ENCODE results near the gene SRXN1.

Gene SRXN1

GRCh38 chr20:637559-637958 is 15.4 kb downstream of the SRXN1 start:
- Histone ChIP-seq H3K27ac (no peak overlapping the region), H3K27me3 (peaks cover 3% of the 10 kb centered on the region; the same call in 1 of the 2 replicates), H4K20me1 (no peaks in the 10 kb centered on the region), H3K4me1 (no peaks in the 10 kb centered on the region), H3K9me3 (no peaks in the 10 kb centered on the region), H3K4me3 (no peak overlapping the region), H3K4me2 (no peak overlapping the region), H3K9ac (no peak overlapping the region), H3K36me3 (no peaks in the 10 kb centered on the region)
- TF ChIP-seq Cebpa-rat (IDR thresholded peaks at IDR 0.05) = no peak

DNA sequence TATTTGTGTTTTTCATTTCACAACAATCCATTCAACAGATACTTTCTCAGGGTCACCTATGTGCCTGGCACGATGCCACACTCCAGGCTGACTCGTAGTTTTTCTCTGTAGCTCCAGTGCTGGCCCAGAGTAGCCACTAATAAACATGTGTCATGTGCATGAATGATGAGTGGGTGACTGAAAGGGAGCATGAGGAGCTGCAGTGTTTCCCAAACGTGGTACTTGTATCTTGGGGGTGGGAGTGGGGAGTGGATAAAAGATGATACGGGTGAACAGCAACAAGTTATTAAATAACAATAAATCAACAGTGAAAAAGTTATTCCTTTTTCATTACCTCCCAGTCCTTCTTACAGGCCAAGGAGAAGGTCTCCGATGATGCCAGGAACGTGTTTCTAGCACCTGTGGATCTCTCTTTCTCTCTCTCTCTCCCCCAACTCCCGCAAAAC is 17.1 kb downstream of the SRXN1 start:
- Histone ChIP-seq H3K9me3 (no peaks in the 10 kb centered on the region), H3K4me1 (no peaks in the 10 kb centered on the region), H3K4me3 (no peak overlapping the region), H3K4me2 (no peak overlapping the region), H3K27me3 (no peaks in the 10 kb centered on the region), H3K9ac (no peak overlapping the region), H4K20me1 (no peaks in the 10 kb centered on the region), H3K36me3 (no peaks in the 10 kb centered on the region), H3K27ac (no peak overlapping the region)
- TF ChIP-seq Cebpa-rat (IDR thresholded peaks at IDR 0.05) = no peak

GRCh38 chr20:635028-635892 is 17.7 kb downstream of the SRXN1 start:
- H4K20me1 ChIP-seq = no peaks in the 10 kb centered on the region
- H3K27me3 ChIP-seq = no peaks in the 10 kb centered on the region
- H3K27ac ChIP-seq = no peak overlapping the region
- H3K4me2 ChIP-seq = no peak overlapping the region
- H3K36me3 ChIP-seq = no peaks in the 10 kb centered on the region
- TF ChIP-seq Cebpa-rat (IDR thresholded peaks at IDR 0.05) = no peak
- no peaks in the 10 kb centered on the region for H3K4me1 ChIP-seq
- no peak overlapping the region for H3K4me3 ChIP-seq
- no peaks in the 10 kb centered on the region for H3K9me3 ChIP-seq
- no peak overlapping the region for H3K9ac ChIP-seq

DNA sequence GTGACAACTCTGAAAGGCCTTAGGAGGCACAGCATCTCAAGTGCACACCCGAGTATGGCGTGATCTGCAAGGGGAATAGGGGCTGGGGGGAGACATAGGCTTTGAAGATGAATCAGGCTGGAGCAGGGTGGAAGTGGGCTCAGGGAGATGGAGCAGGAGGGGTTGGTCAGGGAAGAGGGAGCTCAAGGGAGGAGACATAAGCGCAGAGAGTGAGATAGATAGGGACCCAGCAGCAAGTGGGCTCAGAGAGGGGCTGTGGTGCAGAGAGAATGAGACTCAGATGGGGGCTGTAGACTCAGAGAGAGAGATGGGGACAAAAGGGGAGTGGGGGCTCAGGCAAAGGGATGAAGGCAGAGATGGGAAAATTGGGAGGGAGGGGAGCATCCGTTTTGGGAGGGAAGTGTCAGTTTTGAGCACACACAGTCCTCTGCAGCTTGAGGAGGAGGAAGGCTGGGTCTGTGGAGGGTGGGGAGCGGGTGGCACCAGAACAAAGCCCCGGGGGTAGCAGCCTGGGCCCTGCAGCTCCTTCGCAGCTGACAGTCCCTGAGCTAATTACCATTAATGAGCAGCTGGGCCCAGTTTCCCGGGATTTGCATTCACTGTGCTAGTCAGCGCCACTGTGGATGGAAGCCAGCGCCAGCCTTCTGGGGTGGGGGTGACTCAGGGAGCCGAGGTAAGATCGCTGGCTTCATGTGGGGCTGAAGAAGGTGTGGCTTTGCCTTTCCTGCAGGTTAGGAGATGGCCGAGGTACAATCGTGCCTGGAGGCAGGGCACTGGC is 18.7 kb downstream of the SRXN1 start:
- H3K27ac ChIP-seq = no peak overlapping the region
- H3K9ac ChIP-seq = no peak overlapping the region
- H3K4me3 ChIP-seq = no peak overlapping the region
- H3K4me1 ChIP-seq = no peaks in the 10 kb centered on the region
- no peak overlapping the region for H3K4me2 ChIP-seq
- H3K36me3 ChIP-seq = no peaks in the 10 kb centered on the region
- TF ChIP-seq Cebpa-rat (IDR thresholded peaks at IDR 0.05) = no peak
- H3K27me3 ChIP-seq = no peaks in the 10 kb centered on the region
- H3K9me3 ChIP-seq = no peaks in the 10 kb centered on the region
- no peaks in the 10 kb centered on the region for H4K20me1 ChIP-seq

- H3K9me3 ChIP-seq = no peaks in the 10 kb centered on the region
- H3K9ac ChIP-seq = no peak overlapping the region
- H3K4me2 ChIP-seq = no peak overlapping the region
- no peak overlapping the region for H3K27ac ChIP-seq
- no peaks in the 10 kb centered on the region for H3K4me1 ChIP-seq
- H3K27me3 ChIP-seq = no peaks in the 10 kb centered on the region
- H4K20me1 ChIP-seq = no peaks in the 10 kb centered on the region
- no peak overlapping the region for H3K4me3 ChIP-seq
- no peak for TF ChIP-seq Cebpa-rat (IDR thresholded peaks at IDR 0.05)
- H3K36me3 ChIP-seq = no peaks in the 10 kb centered on the region
These were observed 21.9 kb downstream of the SRXN1 start for GRCh38 chr20:631101-631500.

- H3K27me3 ChIP-seq = no peaks in the 10 kb centered on the region
These were observed 26.4 kb downstream of the SRXN1 start for GRCh38 chr20:626579-626978.

DNA sequence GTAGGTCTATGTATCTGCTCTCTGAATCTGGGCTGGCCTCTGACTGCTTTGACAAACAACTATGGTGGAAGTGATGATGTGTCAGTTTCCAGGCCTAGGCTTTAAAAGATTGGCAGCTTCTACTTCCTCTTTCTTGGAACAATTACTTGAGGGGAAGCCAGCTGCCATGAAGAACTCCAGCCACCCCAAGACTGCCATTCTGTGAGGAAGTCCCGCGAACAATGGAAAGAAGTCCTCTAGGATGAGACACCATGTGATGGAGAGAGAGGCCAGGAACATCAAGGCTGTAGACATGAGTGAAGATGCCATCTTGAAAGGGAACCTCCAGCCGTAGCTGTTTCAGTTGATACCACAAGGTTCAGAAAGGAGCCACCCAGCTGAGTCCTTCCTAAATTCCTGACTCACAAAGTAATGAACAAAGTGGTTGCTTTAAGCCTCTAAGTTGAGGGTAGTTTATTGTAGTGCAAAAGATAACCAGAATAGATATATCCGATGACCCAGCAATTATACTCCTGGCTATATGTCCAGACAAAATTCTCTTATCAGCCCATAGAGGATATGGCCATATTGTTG is 27.6 kb downstream of the SRXN1 start:
- no peaks in the 10 kb centered on the region; the same call in 1 of the 2 replicates for H3K4me1 ChIP-seq
- H3K4me3 ChIP-seq = no peak overlapping the region
- H3K9me3 ChIP-seq = no peaks in the 10 kb centered on the region
- H3K27me3 ChIP-seq = no peaks in the 10 kb centered on the region
- H3K9ac ChIP-seq = no peak overlapping the region
- no peak overlapping the region for H3K27ac ChIP-seq
- TF ChIP-seq Cebpa-rat (IDR thresholded peaks at IDR 0.05) = no peak
- H3K4me2 ChIP-seq = no peak overlapping the region
- H4K20me1 ChIP-seq = no peaks in the 10 kb centered on the region
- no peaks in the 10 kb centered on the region for H3K36me3 ChIP-seq

More at GRCh38 chr20:626579-626978, 26.4 kb downstream of the SRXN1 start:
- H3K4me1 ChIP-seq = no peaks in the 10 kb centered on the region
- H3K9me3 ChIP-seq = no peaks in the 10 kb centered on the region
- no peaks in the 10 kb centered on the region for H3K36me3 ChIP-seq
- no peak overlapping the region for H3K9ac ChIP-seq
- no peaks in the 10 kb centered on the region for H4K20me1 ChIP-seq
- H3K4me3 ChIP-seq = no peak overlapping the region
- H3K4me2 ChIP-seq = no peak overlapping the region
- TF ChIP-seq Cebpa-rat (IDR thresholded peaks at IDR 0.05) = no peak
- H3K27ac ChIP-seq = no peak overlapping the region

DNA sequence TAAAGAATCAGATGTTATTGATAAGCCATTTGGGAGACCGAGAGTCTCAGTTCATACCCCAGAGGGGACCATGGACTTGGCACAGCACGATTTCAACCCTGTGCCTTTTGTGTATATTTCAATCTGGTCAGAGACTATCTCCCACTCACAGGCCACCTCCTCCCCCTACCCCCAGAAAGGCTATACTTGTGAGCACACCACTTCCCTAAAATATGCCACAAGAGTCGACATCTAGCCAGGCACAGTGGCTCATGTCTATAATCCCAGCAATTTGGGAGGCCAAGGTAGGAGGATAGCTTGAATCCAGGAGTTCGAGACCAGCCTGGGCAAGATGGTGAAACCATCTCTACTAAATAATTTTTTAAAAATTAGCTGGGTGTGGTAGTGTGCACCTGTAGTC is 29.3 kb downstream of the SRXN1 start:
- Histone ChIP-seq H3K4me3 (no peak overlapping the region), H3K4me1 (no peaks in the 10 kb centered on the region; the same call in 1 of the 2 replicates), H3K9ac (no peak overlapping the region), H4K20me1 (no peaks in the 10 kb centered on the region), H3K27ac (no peak overlapping the region), H3K4me2 (no peak overlapping the region), H3K9me3 (no peaks in the 10 kb centered on the region), H3K36me3 (no peaks in the 10 kb centered on the region), H3K27me3 (no peaks in the 10 kb centered on the region)
- TF ChIP-seq Cebpa-rat (IDR thresholded peaks at IDR 0.05) = no peak

GRCh38 chr20:623021-623420 is 30.0 kb downstream of the SRXN1 start:
- TF ChIP-seq Cebpa-rat (IDR thresholded peaks at IDR 0.05) = no peak
- Histone ChIP-seq H3K4me2 (no peak overlapping the region), H3K9me3 (peaks cover 5% of the 10 kb centered on the region), H3K36me3 (no peaks in the 10 kb centered on the region), H3K4me3 (no peak overlapping the region), H3K27me3 (no peaks in the 10 kb centered on the region), H3K9ac (no peak overlapping the region), H3K27ac (no peak overlapping the region), H4K20me1 (no peaks in the 10 kb centered on the region), H3K4me1 (no peaks in the 10 kb centered on the region; the same call in 1 of the 2 replicates)

DNA sequence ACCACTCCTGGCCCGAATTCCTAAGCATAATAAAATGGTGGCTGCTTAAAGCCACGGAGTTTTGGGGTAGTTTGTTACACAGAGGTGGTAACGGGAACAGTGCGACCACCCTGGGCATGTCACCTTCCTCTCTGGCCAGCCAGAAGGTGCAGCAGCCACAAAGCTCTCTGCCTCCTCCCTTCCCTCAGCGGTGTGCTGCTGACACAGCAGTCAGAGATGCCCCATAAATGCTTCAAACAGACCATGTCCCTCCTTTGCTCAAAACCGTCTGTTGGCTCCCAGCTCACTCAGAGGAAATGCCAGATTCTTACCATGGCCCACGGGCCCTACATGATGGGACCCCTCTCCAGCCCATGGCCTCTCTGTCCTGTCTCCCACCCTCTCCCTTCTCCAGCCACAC is 30.8 kb downstream of the SRXN1 start:
- H3K4me1 ChIP-seq = no peaks in the 10 kb centered on the region; the same call in 1 of the 2 replicates
- no peak overlapping the region for H3K27ac ChIP-seq
- H3K9me3 ChIP-seq = peaks cover 12% of the 10 kb centered on the region
- no peaks in the 10 kb centered on the region for H3K36me3 ChIP-seq
- no peak overlapping the region for H3K9ac ChIP-seq
- H3K27me3 ChIP-seq = no peaks in the 10 kb centered on the region
- no peak overlapping the region for H3K4me3 ChIP-seq
- H4K20me1 ChIP-seq = no peaks in the 10 kb centered on the region
- H3K4me2 ChIP-seq = no peak overlapping the region
- no peak for TF ChIP-seq Cebpa-rat (IDR thresholded peaks at IDR 0.05)

Data from BLaER1 (cell line).